Ascending aorta (tissue), 2 donors: ENCODE measurements around the gene SNCAIP. TPM values are rescaled to one million over a fixed set of nuclear protein-coding genes. Genes with fewer than 3 reads are reported as not detected.

Experiments
- DNase-seq, 2 donors: peaks; one replicate each; pipeline ENCODE4 v3.0.0-alpha.2; 2019; ENCODE audit warnings: low spot score in 2 of 2
- H3K27ac ChIP-seq, 2 donors: fragments of 200-600 bp; sonication (generic); one replicate each; pipeline ENCODE4 v1.5.1; 2016 to 2017; ENCODE audit warnings: mild to moderate bottlenecking in 1 of 2
- H3K27me3 ChIP-seq: fragments of 200-600 bp; sonication (generic); one replicate; pipeline ENCODE4 v1.5.1; 2017
- H3K36me3 ChIP-seq, 2 donors: fragments of 200-600 bp; sonication (generic); one replicate each; pipeline ENCODE4 v1.5.1; 2016
- H3K4me1 ChIP-seq, 2 donors: fragments of 200-600 bp; sonication (generic); one replicate each; pipeline ENCODE4 v1.5.1; 2016 to 2017; ENCODE audit warnings: mild to moderate bottlenecking in 1 of 2
- H3K4me3 ChIP-seq, 2 donors: fragments of 200-600 bp; sonication (generic); one replicate each; pipeline ENCODE4 v1.5.1; 2016 to 2017; ENCODE audit warnings: mild to moderate bottlenecking in 1 of 2
- H3K9me3 ChIP-seq, 2 donors: fragments of 200-600 bp; sonication (generic); one replicate each; pipeline ENCODE4 v1.5.1; 2016
- intact Hi-C: fragments of 100-400 bp; cut with DNase I; formaldehyde crosslinking; loops from one replicate; pipeline ENCODE4 v1.15.1; 2023
- total RNA-seq: library from RNA; depleted of rRNA; stranded (reverse); fragments of >200 nt; gene quantifications from one replicate; pipeline ENCODE4 v1.1.0, GENCODE V29; 2016
- TF ChIP-seq, protein P1 (sequence below), 3 experiments: fragments of 200-600 bp in 2 of 3; fragments of 450-650 bp in 1 of 3; sonication (generic) in 2 of 3; IDR thresholded peaks; one replicate each; pipeline ENCODE4 v1.5.1; 2016 to 2019; ENCODE audit warnings: antibody characterized with exemption in 3 of 3, mild to moderate bottlenecking in 1 of 3, moderate library complexity in 1 of 3

The SNCAIP gene
- total RNA-seq, 1 donor from 2014 or later = 2.9 TPM

DNA sequence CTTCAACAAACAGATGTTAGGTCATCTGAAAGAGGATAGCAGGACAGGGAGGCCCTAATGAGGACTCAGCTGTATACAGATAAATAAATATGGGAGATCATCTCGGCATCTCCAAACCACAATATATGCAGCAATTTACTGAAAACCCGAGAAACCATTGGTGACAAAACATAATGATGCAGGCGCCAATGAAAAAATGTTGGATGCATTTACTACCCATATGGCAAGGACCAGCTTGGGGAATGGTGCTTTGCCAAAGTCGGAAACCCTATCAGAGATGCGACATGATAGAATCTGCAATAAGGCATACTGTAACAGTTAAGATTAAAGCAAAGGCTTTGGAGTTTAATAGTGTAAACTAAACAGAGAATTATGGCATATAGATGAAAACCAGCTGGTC, 92.0 kb downstream of the SNCAIP start:
- TF ChIP-seq, protein P1, sequence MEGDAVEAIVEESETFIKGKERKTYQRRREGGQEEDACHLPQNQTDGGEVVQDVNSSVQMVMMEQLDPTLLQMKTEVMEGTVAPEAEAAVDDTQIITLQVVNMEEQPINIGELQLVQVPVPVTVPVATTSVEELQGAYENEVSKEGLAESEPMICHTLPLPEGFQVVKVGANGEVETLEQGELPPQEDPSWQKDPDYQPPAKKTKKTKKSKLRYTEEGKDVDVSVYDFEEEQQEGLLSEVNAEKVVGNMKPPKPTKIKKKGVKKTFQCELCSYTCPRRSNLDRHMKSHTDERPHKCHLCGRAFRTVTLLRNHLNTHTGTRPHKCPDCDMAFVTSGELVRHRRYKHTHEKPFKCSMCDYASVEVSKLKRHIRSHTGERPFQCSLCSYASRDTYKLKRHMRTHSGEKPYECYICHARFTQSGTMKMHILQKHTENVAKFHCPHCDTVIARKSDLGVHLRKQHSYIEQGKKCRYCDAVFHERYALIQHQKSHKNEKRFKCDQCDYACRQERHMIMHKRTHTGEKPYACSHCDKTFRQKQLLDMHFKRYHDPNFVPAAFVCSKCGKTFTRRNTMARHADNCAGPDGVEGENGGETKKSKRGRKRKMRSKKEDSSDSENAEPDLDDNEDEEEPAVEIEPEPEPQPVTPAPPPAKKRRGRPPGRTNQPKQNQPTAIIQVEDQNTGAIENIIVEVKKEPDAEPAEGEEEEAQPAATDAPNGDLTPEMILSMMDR (IDR thresholded peaks at IDR 0.05) = no peak
- Histone ChIP-seq H3K9me3 (no peaks in the 10 kb centered on the region), H3K36me3 (no peaks in the 10 kb centered on the region), H3K27me3 (no peaks in the 10 kb centered on the region), H3K27ac (no peak overlapping the region), H3K4me1 (no peaks in the 10 kb centered on the region), H3K4me3 (no peak overlapping the region)
- intact Hi-C loops = no loop called here
- no peak for DNase-seq

DNA sequence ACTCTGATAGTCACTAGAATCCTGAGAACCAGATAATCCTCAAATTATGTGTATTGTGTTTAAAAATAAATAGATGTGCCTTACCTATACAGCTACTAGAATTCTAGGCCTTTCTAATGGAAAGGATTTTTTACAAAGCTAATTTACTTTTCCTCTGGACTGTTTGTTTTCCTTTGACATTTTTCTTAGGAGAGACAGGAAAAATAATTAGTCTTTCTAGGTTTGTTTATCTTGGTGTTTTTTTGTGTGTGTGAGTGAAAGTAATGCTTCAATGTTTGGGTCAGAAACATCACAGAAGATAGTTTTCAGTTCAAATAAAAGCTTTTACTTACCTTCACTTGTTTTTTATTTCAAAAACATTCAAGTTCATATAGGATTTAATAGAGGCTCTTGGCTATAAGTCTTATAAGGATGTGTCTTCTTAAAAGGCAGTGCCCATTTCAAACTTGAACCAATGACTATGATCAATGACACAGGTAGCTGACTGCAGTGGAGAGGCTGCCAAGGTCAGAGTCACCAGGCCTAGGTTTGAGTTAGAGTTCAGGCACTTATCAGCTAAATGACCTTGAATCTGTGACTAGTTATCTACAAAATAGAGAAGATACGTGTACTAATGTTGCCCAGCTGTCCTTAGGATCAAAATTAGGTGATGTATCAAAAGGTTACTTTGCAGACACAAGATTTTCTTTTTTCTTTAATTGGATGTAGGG, 92.8 kb downstream of the SNCAIP start:
- Histone ChIP-seq H3K27ac (no peak overlapping the region), H3K9me3 (no peaks in the 10 kb centered on the region), H3K36me3 (no peaks in the 10 kb centered on the region), H3K27me3 (no peaks in the 10 kb centered on the region), H3K4me3 (no peak overlapping the region), H3K4me1 (no peaks in the 10 kb centered on the region)
- DNase-seq = no peak
- intact Hi-C loops = no loop called here
- TF ChIP-seq, protein P1 (IDR thresholded peaks at IDR 0.05) = no peak

DNA sequence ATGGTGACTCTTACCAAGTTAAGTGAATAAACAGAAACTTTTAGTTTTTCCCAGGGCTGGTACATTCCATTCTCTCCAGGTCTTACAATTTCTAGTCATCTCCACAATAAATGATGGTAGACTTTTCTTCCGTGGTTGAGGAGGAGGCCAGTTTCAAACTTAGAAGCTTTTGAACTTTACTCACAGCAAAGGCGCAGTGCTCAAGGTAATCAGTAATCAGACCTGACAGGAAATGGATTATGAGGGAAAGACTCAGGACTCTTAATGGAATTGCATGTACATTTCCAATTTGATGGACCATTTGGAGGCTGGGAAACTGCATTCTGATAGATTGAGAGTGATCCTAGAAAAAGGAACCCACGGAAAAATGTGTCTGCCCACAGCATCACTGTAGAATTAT, 93.7 kb downstream of the SNCAIP start:
- intact Hi-C loops = no loop called here
- no peak for DNase-seq
- Histone ChIP-seq H3K27me3 (no peaks in the 10 kb centered on the region), H3K27ac (no peak overlapping the region), H3K4me3 (no peak overlapping the region), H3K4me1 (no peaks in the 10 kb centered on the region), H3K36me3 (no peaks in the 10 kb centered on the region), H3K9me3 (no peaks in the 10 kb centered on the region)
- TF ChIP-seq, protein P1 (IDR thresholded peaks at IDR 0.05) = no peak

DNA sequence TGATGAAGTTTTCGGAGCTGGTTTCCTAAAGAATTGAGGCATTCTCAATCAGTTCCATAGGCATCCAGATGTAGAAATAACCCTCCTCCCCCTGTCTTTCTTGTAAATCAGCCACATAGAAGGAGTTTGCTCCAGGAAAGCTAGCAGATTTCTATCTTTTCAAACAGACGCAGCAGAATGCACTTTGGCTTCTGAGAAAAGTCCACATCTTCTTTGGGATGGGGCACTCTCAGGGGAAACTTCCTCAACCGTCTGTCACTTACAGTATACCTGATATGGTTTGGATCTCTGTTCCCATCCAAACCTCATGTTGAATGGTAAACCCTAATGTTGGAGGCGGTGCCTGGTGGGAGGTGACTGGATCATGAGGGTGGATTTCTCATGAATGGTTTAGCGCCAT, 94.1 kb downstream of the SNCAIP start:
- Histone ChIP-seq H3K36me3 (no peaks in the 10 kb centered on the region), H3K4me1 (no peaks in the 10 kb centered on the region), H3K27me3 (no peaks in the 10 kb centered on the region), H3K27ac (no peak overlapping the region), H3K4me3 (no peak overlapping the region), H3K9me3 (no peaks in the 10 kb centered on the region)
- DNase-seq = no peak
- TF ChIP-seq, protein P1 (IDR thresholded peaks at IDR 0.05) = no peak
- intact Hi-C loops = no loop called here

DNA sequence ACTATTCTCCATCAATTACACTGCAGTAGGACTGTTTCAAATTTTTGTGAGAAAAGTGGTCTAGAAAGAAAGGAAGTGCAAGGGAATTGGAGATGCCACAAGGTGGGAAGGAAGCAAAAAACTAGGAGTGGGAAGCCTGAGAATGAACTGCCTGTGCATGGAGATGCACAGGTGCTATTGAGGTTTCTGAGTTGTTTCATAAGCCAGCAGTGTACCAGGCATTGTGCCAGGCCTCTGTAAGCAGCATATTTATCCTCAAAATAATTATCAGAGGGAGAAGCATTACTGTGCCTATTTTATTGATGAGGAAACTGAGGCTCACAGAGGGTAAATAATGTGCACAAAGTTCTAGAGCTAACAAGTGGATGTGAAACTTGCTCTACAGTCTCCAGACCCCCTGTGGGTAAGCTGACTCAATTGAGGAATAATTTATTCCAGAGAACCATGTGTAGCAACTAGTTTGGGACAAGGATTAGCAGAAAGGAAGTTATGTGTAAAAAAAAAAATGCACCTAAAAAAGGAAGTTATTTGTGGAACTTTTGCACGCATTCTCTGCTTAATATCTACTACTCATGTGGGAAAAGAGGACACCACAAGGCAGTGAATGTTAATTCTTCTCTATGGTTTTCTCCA, 96.7 kb downstream of the SNCAIP start:
- TF ChIP-seq, protein P1 (IDR thresholded peaks at IDR 0.05) = no peak
- Histone ChIP-seq H3K9me3 (no peaks in the 10 kb centered on the region), H3K4me3 (no peak overlapping the region), H3K27me3 (no peaks in the 10 kb centered on the region), H3K4me1 (no peaks in the 10 kb centered on the region), H3K36me3 (no peaks in the 10 kb centered on the region), H3K27ac (no peak overlapping the region)
- intact Hi-C loops = no loop called here
- no peak for DNase-seq
